Measurements from ENCODE around the gene TSHB.

- TF ChIP-seq POLR2A (IDR thresholded peaks at IDR 0.05) = no peak
- TF ChIP-seq, protein P1, sequence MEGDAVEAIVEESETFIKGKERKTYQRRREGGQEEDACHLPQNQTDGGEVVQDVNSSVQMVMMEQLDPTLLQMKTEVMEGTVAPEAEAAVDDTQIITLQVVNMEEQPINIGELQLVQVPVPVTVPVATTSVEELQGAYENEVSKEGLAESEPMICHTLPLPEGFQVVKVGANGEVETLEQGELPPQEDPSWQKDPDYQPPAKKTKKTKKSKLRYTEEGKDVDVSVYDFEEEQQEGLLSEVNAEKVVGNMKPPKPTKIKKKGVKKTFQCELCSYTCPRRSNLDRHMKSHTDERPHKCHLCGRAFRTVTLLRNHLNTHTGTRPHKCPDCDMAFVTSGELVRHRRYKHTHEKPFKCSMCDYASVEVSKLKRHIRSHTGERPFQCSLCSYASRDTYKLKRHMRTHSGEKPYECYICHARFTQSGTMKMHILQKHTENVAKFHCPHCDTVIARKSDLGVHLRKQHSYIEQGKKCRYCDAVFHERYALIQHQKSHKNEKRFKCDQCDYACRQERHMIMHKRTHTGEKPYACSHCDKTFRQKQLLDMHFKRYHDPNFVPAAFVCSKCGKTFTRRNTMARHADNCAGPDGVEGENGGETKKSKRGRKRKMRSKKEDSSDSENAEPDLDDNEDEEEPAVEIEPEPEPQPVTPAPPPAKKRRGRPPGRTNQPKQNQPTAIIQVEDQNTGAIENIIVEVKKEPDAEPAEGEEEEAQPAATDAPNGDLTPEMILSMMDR (IDR thresholded peaks at IDR 0.05) = no peak
Observed at GRCh38 chr1:115077984-115078330, 48.3 kb downstream of the TSHB start.
